HG03571 (cell line): ENCODE data around the gene AIFM2.
"Not testable (repeated sequence)": the region's sequence is repeated elsewhere in the genome, so short reads cannot be mapped to it uniquely, and the experiment has no call there.

Experiments
- ATAC-seq: cut with Tn5 transposase; IDR thresholded peaks from one replicate; pipeline ENCODE4 v1.9.1; 2021; ENCODE audit not compliant: unreplicated experiment

Gene AIFM2

GRCh38 chr10:70096016-70096704 lies 36.5 kb downstream of the AIFM2 start:
- ATAC-seq, result no peak

DNA sequence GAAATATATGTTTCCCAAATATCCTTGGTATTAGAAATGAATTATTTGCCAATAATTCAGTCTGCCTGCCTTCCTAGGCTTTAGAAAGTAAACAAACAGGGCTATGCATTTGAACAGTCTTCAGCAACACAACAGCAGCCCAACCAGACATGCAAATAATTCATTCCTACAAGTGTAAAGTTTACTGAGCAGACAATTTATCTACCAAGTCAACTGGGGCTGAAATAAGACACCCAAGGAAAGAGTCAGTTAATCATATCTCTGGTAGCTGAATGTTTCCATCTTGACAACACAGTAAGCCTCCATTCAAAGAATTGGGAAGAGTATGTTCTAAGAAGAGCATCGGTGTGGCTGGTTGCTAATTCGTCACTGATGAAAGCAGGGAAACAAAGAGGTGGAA lies 38.4 kb downstream of the AIFM2 start:
- no peak for ATAC-seq

DNA sequence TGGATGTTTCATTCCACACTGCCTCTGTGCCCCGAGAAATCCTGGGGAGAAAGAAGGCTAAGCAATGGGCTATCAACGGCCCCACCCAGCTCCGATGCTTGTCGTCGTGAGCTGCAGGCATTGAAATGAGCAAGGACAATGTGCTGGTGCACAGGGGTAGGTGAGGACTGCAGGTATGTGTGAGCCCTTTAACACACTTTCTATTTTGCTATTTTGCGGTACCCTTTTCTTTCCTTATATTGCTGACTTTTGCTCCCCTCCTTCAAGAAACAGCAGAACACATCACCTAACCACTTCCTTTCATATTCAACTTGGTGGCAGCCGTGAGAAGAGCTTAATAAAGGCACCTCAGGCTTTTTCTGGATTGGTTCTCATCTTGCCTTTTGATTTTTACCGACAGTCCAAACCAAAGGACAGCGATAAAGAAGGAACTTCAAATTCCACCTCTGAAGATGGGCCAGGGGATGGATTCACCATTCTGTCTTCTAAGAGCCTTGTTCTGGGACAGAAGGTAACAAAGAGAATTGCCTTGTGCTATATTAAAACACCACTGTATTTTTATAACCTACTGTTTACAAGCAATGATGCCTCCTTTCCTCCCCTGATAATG lies 39.2 kb downstream of the AIFM2 start:
- ATAC-seq, result no peak

DNA sequence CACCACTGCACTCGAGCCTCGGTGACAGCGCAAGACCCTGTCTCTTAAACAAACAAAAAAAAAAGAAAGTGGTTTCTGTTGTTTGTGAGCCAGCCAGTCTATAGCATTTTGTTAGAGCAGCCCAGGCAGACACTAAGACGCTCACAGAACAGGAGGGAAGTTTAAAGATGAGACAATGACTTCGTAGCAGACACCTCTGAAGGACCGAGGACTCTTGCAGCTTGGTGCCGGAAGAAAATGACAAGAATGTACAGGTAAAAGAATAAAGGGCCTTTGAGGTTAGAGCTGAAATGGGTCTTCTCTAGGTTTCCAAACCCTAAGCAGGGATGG lies 40.3 kb downstream of the AIFM2 start:
- no peak for ATAC-seq

DNA sequence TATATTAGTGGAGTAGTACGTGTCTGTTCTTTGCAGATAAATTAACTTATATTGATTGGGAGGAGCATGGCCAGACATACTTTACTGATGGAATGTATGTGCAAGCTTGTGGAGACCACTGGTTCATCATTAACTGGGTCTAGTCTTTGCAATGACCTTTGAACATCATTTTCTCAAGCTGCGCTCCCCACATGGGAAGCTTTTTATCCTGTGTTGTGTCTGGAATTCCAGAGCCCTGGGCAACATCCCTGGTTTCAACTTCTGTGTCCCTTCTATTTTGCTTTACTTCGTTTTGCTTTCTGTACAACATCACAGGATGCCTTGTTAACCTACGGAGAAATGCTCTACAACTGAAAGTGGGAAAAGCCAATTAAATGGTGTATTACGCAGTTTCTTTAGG lies 41.7 kb downstream of the AIFM2 start:
- ATAC-seq, result no peak

- ATAC-seq, result no peak
Observed at GRCh38 chr10:70090013-70090412, 42.6 kb downstream of the AIFM2 start.

DNA sequence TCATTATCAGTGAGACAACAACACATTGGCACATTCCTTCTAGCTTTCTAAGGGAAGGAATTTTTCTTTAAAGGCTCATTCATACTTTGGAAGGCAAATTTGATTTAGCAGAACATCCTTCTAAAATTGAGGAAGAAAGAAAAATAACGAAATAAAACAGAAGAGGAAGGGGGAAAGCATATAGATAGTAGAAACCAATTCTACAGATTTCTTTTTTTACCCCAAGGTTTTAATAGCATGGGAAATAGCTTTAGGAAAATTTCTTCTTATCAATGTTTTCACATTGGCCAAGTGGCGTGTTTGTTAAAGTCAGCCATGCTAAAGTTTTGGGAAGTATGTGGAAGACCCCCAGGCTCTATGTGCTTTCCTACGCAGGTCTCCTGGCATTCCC lies 44.3 kb downstream of the AIFM2 start:
- no peak for ATAC-seq

GRCh38 chr10:70087616-70088307 lies 44.9 kb downstream of the AIFM2 start:
- no peak for ATAC-seq

- no peak for ATAC-seq
Observed at GRCh38 chr10:70085975-70086613, 46.5 kb downstream of the AIFM2 start.

- no peak for ATAC-seq
Observed at GRCh38 chr10:70084189-70084588, 48.4 kb downstream of the AIFM2 start.

DNA sequence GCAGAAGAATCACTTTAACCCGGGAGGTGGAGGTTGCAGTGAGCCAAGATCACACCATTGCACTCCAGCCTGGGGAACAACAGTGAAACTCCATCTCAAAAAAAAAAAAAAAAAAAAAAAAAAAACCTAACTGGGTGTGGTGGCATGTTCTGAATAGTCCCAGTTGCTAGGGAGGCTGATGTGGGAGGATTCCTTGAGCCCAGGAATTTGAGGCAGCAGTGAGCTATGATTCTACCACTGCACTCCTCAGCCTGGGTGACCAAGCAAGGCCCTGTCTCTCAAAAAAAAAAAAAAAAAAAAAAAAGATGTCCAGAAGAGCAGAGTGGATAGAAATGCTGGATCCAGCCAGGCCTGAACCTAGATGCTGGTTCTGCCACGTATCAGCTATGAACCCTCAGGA lies 51.8 kb downstream of the AIFM2 start:
- ATAC-seq, result not testable (repeated sequence)

- ATAC-seq, result no peak
Observed at GRCh38 chr10:70078937-70079336, 53.7 kb downstream of the AIFM2 start.

GRCh38 chr10:70078329-70078728 lies 54.3 kb downstream of the AIFM2 start:
- no peak for ATAC-seq

GRCh38 chr10:70074971-70075370 lies 57.7 kb downstream of the AIFM2 start:
- no peak for ATAC-seq

- no peak for ATAC-seq
Observed at GRCh38 chr10:70074165-70074564, 58.5 kb downstream of the AIFM2 start.

DNA sequence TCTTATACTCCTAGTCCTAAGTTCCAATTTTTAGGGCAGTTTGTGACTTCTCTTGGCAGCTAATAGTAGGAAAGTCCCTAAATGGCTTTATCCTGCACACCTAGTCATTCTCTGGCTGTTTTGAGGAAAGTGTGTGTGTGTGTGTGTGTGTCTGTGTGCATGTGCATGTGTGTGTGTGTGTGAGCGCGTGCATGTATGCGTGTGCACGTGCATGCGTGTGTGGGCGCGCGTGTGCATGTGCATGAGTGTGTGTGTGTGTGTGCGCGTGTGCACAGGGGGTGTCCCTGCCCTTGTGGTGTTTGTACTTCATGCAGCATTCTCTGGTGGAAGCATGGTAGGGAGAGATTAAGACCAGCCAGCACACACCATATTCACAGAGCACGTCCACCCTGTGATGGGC lies 61.8 kb downstream of the AIFM2 start:
- no peak for ATAC-seq

DNA sequence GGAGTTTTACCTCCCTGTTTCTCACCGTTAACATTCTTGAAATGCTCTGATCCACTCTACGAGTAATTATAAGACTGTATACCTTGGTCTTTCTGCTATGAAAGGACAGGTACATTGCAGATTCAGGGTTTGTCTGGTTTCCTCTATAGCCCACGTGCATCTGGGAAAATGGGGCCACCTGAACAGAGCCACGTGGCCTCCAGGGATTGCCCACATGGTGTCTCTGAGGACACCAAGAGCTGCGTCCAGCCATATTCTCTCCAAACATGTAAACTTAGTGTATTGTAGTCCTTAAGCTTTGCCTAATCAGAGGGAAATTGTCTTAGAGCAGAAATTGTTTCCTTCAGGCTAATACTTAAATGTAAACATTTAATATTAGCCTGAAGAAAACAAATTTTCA lies 63.3 kb downstream of the AIFM2 start:
- ATAC-seq, result no peak

DNA sequence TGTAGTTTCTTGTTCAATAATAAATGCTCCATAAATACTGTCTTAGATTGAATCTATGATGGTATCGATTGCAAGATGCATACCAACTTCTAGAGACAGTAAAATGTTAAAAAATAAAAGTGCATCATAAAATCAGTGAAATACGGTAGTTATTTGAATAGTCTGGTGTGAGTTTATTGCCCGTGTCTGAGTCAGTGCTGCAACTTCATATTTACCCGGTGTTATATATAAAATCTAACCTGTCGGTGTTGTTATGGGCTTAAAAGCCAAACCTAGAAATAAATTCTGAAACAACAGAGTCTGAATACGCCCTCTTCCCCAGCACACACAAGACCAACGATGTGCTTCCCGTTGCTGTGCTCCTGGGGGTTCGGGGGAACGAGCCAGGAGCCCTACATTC lies 63.7 kb downstream of the AIFM2 start:
- no peak for ATAC-seq

DNA sequence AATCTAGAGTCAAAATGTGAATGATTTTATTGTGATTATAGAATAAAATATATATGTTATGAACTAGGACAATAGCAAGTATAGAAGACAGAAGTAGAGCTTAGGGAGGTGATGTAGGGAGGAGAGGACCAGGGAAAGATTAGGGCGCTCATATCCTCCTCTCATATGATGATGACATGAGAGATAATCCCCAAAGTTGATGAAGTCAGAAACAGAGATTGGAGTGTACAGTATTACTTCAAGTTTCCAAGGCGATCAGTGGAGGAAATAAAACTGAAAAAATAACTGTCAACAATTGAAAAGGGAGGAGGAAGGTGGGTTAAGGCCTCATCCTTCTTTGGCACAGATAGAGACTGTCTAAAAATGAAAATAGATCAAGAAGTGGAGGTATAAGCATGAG lies 65.0 kb downstream of the AIFM2 start:
- no peak for ATAC-seq

DNA sequence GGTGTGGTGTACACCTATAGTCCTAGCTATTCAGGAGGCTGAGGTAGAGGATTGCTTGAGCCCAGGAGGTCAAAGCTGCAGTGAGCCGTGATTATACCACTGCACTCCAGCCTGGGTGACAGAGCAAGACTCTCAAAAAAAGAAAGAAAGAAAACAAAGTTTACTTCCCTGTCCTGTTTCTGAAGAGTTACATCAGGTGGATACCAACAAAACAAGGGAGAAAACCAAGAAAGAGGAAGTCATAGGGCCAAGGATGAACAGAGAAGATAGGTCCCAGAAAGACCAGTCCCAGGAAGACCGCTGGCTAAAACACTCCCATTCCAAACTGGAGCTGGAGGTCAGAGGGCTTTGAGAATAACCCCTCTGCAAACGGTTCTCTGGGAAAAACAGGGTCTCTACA lies 66.4 kb downstream of the AIFM2 start:
- no peak for ATAC-seq

DNA sequence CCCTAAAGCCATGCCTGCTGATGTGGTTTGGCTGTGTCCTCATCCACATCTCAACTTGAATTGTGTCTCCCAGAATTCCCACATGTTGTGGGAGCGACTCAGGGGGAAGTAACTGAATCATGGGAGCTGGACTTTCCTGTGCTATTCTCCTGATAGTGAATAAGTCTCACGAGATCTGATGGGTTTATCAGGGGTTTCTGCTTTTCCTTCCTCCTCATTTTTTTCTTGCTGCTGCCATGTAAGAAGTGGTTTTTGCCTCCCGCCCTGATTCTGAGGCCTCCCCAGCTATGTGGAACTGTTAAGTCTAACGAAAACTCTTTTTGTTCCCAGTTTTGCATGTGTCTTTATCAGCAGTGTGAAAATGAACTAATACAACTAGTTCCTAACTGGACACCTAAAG lies 68.1 kb downstream of the AIFM2 start:
- ATAC-seq, result no peak

GRCh38 chr10:70063418-70064098 lies 69.1 kb downstream of the AIFM2 start:
- no peak for ATAC-seq
